ENCODE measurements around the gene KIF20B. TPM values are rescaled to one million over a fixed set of nuclear protein-coding genes. Genes with fewer than 3 reads are reported as not detected.

The KIF20B gene
- total RNA-seq, 1 experiment from 2014 or later: 48.1 TPM

DNA sequence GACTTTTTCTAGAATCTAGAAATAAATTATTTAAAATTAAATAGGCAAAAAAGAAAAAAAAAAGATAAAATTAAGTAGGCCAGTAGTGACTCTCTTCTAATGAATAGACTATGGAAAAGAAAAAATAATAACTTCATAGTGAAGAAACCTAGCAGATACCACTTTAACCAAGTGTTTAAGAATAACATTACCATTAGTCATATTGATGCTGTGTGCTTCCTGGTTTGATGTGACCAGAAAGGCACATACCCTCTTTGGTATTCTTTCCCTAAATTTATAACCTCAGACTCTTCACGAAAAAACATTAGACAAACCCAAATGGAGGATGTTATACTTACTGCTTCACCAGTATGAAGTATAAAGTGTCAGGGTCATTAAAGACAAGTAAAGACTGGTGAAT, 42.6 kb downstream of the KIF20B start:
- in situ Hi-C loops (cut with HindIII; ENCODE audit: low pct_unique_long_range_greater_than_20kb, low sequenced_read_pairs): no loop called here
- ChIA-PET POLR2A (no interaction called here), CTCF (no interaction called here)
- no peak for TF ChIP-seq SIN3A (IDR thresholded peaks at IDR 0.05; ENCODE audit: borderline replicate concordance, insufficient read depth, low read depth, low read length)
- TF ChIP-seq, protein P1, sequence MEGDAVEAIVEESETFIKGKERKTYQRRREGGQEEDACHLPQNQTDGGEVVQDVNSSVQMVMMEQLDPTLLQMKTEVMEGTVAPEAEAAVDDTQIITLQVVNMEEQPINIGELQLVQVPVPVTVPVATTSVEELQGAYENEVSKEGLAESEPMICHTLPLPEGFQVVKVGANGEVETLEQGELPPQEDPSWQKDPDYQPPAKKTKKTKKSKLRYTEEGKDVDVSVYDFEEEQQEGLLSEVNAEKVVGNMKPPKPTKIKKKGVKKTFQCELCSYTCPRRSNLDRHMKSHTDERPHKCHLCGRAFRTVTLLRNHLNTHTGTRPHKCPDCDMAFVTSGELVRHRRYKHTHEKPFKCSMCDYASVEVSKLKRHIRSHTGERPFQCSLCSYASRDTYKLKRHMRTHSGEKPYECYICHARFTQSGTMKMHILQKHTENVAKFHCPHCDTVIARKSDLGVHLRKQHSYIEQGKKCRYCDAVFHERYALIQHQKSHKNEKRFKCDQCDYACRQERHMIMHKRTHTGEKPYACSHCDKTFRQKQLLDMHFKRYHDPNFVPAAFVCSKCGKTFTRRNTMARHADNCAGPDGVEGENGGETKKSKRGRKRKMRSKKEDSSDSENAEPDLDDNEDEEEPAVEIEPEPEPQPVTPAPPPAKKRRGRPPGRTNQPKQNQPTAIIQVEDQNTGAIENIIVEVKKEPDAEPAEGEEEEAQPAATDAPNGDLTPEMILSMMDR (IDR thresholded peaks at IDR 0.05): no peak
- H3K27me3 ChIP-seq (ENCODE audit: control insufficient read depth, insufficient read depth, low read length): no peaks in the 10 kb centered on the region
- intact Hi-C loops (cut with micrococcal nuclease; ENCODE audit: unreplicated experiment): no loop called here
- H3K9me3 ChIP-seq (ENCODE audit: control insufficient read depth, insufficient read depth, low read depth, low read length): no peaks in the 10 kb centered on the region
- no peak overlapping the region for H3K4me3 ChIP-seq (ENCODE audit: low read depth in 2 of 2, low read length in 2 of 2)
- ATAC-seq (no peak), DNase-seq (ENCODE audit: low read depth, low spot score) (no peak)
- H3K36me3 ChIP-seq (ENCODE audit: control insufficient read depth, insufficient read depth, low read length): peaks cover 16% of the 10 kb centered on the region; the same call in 1 of the 2 replicates
- no peak overlapping the region for H3K27ac ChIP-seq (ENCODE audit: low read length)
- H3K4me1 ChIP-seq (ENCODE audit: control insufficient read depth, insufficient read depth, low read length): no peaks in the 10 kb centered on the region
- no TSS peak for BruUV-seq (replicated peaks)

DNA sequence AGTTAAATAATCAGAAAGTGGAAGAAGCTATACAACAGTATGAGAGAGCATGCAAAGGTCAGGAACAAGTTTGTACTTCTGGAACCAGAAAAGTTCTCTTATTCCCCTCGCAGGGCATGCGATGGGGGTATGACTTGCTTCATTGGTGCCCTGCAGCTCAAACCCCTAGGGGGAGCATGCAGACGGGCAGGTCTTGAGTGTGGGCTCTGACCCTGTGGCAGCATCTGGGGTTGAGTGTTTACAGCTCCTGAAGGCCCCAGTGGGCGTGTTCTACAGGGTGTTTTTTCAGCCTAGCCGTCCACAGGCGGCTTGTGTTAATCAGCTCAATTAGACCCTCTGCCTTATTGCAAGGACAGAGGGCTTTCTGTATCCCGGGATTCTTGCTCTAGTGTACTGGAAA, 44.5 kb downstream of the KIF20B start:
- H3K9me3 ChIP-seq (ENCODE audit: control insufficient read depth, insufficient read depth, low read depth, low read length): no peaks in the 10 kb centered on the region
- no peaks in the 10 kb centered on the region for H3K4me1 ChIP-seq (ENCODE audit: control insufficient read depth, insufficient read depth, low read length)
- intact Hi-C loops (cut with micrococcal nuclease; ENCODE audit: unreplicated experiment) (no loop called here), in situ Hi-C loops (cut with HindIII; ENCODE audit: low pct_unique_long_range_greater_than_20kb, low sequenced_read_pairs) (no loop called here)
- H3K27me3 ChIP-seq (ENCODE audit: control insufficient read depth, insufficient read depth, low read length): no peaks in the 10 kb centered on the region
- peak; percentile 66; the same call in 1 of the 2 replicates for ATAC-seq
- TF ChIP-seq, protein P1 (IDR thresholded peaks at IDR 0.05): no peak
- no peak for TF ChIP-seq TCF7L2 (IDR thresholded peaks at IDR 0.05; ENCODE audit: low read depth, low read length)
- TF ChIP-seq, protein P2, sequence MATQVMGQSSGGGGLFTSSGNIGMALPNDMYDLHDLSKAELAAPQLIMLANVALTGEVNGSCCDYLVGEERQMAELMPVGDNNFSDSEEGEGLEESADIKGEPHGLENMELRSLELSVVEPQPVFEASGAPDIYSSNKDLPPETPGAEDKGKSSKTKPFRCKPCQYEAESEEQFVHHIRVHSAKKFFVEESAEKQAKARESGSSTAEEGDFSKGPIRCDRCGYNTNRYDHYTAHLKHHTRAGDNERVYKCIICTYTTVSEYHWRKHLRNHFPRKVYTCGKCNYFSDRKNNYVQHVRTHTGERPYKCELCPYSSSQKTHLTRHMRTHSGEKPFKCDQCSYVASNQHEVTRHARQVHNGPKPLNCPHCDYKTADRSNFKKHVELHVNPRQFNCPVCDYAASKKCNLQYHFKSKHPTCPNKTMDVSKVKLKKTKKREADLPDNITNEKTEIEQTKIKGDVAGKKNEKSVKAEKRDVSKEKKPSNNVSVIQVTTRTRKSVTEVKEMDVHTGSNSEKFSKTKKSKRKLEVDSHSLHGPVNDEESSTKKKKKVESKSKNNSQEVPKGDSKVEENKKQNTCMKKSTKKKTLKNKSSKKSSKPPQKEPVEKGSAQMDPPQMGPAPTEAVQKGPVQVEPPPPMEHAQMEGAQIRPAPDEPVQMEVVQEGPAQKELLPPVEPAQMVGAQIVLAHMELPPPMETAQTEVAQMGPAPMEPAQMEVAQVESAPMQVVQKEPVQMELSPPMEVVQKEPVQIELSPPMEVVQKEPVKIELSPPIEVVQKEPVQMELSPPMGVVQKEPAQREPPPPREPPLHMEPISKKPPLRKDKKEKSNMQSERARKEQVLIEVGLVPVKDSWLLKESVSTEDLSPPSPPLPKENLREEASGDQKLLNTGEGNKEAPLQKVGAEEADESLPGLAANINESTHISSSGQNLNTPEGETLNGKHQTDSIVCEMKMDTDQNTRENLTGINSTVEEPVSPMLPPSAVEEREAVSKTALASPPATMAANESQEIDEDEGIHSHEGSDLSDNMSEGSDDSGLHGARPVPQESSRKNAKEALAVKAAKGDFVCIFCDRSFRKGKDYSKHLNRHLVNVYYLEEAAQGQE (IDR thresholded peaks at IDR 0.05; ENCODE audit: insufficient read depth in 1 of 2, low read depth in 2 of 2, low read length in 1 of 2): no peak
- no peak for TF ChIP-seq POLR2AphosphoS5 (IDR thresholded peaks at IDR 0.05; ENCODE audit: low read depth, low read length)
- no peak for TF ChIP-seq SIN3A (IDR thresholded peaks at IDR 0.05; ENCODE audit: borderline replicate concordance, insufficient read depth, low read depth, low read length)
- POLR2A ChIA-PET: no interaction called here
- peaks cover 15% of the 10 kb centered on the region; the same call in 1 of the 2 replicates for H3K36me3 ChIP-seq (ENCODE audit: control insufficient read depth, insufficient read depth, low read length)
- CTCF ChIA-PET: no interaction called here
- DNase-seq (ENCODE audit: low read depth, low spot score): no peak
- no TSS peak for BruUV-seq (replicated peaks)
- H3K4me3 ChIP-seq (ENCODE audit: low read depth in 2 of 2, low read length in 2 of 2): no peak overlapping the region
- H3K27ac ChIP-seq (ENCODE audit: low read length): no peak overlapping the region
